Endothelial cell of umbilical vein (primary cell): ENCODE results near the gene RTEL1. TPM values are rescaled to one million over a fixed set of nuclear protein-coding genes. Genes with fewer than 3 reads are reported as not detected.

Source experiments
- BruUV-seq: library from RNA; stranded (reverse); fragments of 400-500 nt; replicated peaks from 2 replicates; lab custom pipeline; 2021; lab: Mats Ljungman, UMichigan
- CTCF ChIA-PET: fragments of 300-600, 350-600 bp; sonication (Branson Sonifier 250); formaldehyde crosslinking; loops from one replicate; lab custom pipeline; 2021; ENCODE audit warnings: antibody characterized with exemption, inconsistent platforms; lab: Charles Lee
- POLR2A ChIA-PET: fragments of 300-600, 350-600 bp; sonication (Branson Sonifier 250); formaldehyde crosslinking; loops from one replicate; lab custom pipeline; 2021; ENCODE audit warnings: antibody characterized with exemption, inconsistent platforms; lab: Charles Lee
- DNase-seq: peaks from one replicate; pipeline ENCODE4 v3.0.0-alpha.2; 2011; ENCODE audit warnings: low read depth, low spot score
- FAIRE-seq: peaks from 2 replicates; lab custom pipeline; 2011; peaks lifted over from hg19 to GRCh38; lab: Jason Lieb, UNC
- H2AFZ ChIP-seq: 2 replicates; pipeline ENCODE4 v1.6.0; 2012; ENCODE audit warnings: low read depth, low read length, control low read depth, inconsistent platforms
- H3K27ac ChIP-seq: 2 replicates; pipeline ENCODE4 v1.5.1; 2011; ENCODE audit warnings: low read depth, mild to moderate bottlenecking, control low read depth, low read length, moderate library complexity; ENCODE audit not compliant: insufficient read depth
- H3K27me3 ChIP-seq, 2 experiments: 2 replicates each; pipeline versions ENCODE4 v1.6.0 to v1.6.1; 2011; ENCODE audit warnings: low read length in 2 of 2, mixed read lengths in 1 of 2; ENCODE audit not compliant: control insufficient read depth in 2 of 2, insufficient read depth in 2 of 2
- H3K36me3 ChIP-seq, 2 experiments: 2 replicates in 1 of 2; 3 replicates in 1 of 2; pipeline ENCODE4 v1.5.1; 2011; ENCODE audit warnings: low read length in 2 of 2, mild to moderate bottlenecking in 1 of 2, moderate library complexity in 1 of 2; ENCODE audit not compliant: control insufficient read depth in 2 of 2, insufficient read depth in 2 of 2; ENCODE audit errors: extremely low read depth in 1 of 2
- H3K4me1 ChIP-seq: 3 replicates; pipeline ENCODE4 v1.5.1; 2011; ENCODE audit warnings: mild to moderate bottlenecking, low read length; ENCODE audit not compliant: control insufficient read depth, insufficient read depth; ENCODE audit errors: extremely low read depth
- H3K4me2 ChIP-seq: 2 replicates; pipeline ENCODE4 v1.6.1; 2011; ENCODE audit warnings: low read length, control low read depth, mixed read lengths; ENCODE audit not compliant: insufficient read depth
- H3K4me3 ChIP-seq, 3 experiments: fragments of 200-600 bp in 1 of 3; sonication (generic), shearing (Covaris generic) in 1 of 3; replicated peaks in 1 of 3; 2 replicates each; pipeline ENCODE4 v1.5.1; 2011 to 2016; ENCODE audit warnings: control low read depth in 3 of 3, low read length in 3 of 3, mild to moderate bottlenecking in 2 of 3, inconsistent platforms in 1 of 3, low read depth in 1 of 3, moderate library complexity in 1 of 3; ENCODE audit not compliant: insufficient read depth in 1 of 3
- H3K79me2 ChIP-seq: 2 replicates; pipeline ENCODE4 v1.6.0; 2012; ENCODE audit warnings: low read length, inconsistent platforms; ENCODE audit not compliant: control insufficient read depth, insufficient read depth
- H3K9ac ChIP-seq: replicated peaks from 2 replicates; pipeline ENCODE3; 2011; ENCODE audit warnings: low read length, control low read depth; ENCODE audit not compliant: insufficient read depth; ENCODE audit errors: extremely low read depth
- H3K9me1 ChIP-seq: replicated peaks from 3 replicates; pipeline ENCODE4 v1.6.0; 2011; ENCODE audit warnings: mild to moderate bottlenecking, low read length; ENCODE audit not compliant: control insufficient read depth, insufficient read depth; ENCODE audit errors: extremely low read depth
- H3K9me3 ChIP-seq: replicated peaks from 2 replicates; pipeline ENCODE4 v1.5.1; 2012; ENCODE audit warnings: low read length, inconsistent platforms; ENCODE audit not compliant: control insufficient read depth, insufficient read depth
- H4K20me1 ChIP-seq: replicated peaks from 2 replicates; pipeline ENCODE3; 2011; ENCODE audit warnings: mild to moderate bottlenecking, low read length; ENCODE audit not compliant: control insufficient read depth, insufficient read depth; ENCODE audit errors: extremely low read depth
- EZH2 ChIP-seq: IDR thresholded peaks from 2 replicates; pipeline ENCODE4 v1.6.1; 2012; ENCODE audit warnings: borderline replicate concordance, low read depth, mild to moderate bottlenecking, moderate library complexity, low read length, inconsistent platforms; ENCODE audit not compliant: severe bottlenecking
- FOS ChIP-seq: IDR thresholded peaks from 2 replicates; pipeline ENCODE4 v1.6.1; 2011; ENCODE audit warnings: mild to moderate bottlenecking, low read length, moderate library complexity, borderline replicate concordance; ENCODE audit not compliant: insufficient read depth
- GATA2 ChIP-seq: IDR thresholded peaks from 2 replicates; pipeline ENCODE4 v1.7.0; 2011; ENCODE audit warnings: low read depth, mild to moderate bottlenecking, moderate library complexity, mixed read lengths, low read length; ENCODE audit not compliant: insufficient read length, insufficient read depth
- JUN ChIP-seq: IDR thresholded peaks from 2 replicates; pipeline ENCODE4 v1.6.1; 2011; ENCODE audit warnings: borderline replicate concordance, low read depth; ENCODE audit not compliant: insufficient read length, insufficient read depth
- MAX ChIP-seq: IDR thresholded peaks from 2 replicates; pipeline ENCODE4 v1.6.1; 2011; ENCODE audit not compliant: insufficient read depth, insufficient read length
- MYC ChIP-seq: IDR thresholded peaks from one replicate; pipeline ENCODE4 v1.6.1; 2011; ENCODE audit warnings: mild to moderate bottlenecking, low read depth, low read length
- POLR2A ChIP-seq: IDR thresholded peaks from 2 replicates; pipeline ENCODE4 v1.6.1; 2012; ENCODE audit warnings: low read depth, mild to moderate bottlenecking, control low read depth, low read length
- POLR2AphosphoS5 ChIP-seq: IDR thresholded peaks from 2 replicates; pipeline ENCODE4 v1.6.1; 2012; ENCODE audit warnings: low read depth, mild to moderate bottlenecking, control low read depth, low read length, moderate library complexity; ENCODE audit not compliant: insufficient read depth
- dilution Hi-C: fragments of 300-500 bp; cut with MboI; formaldehyde crosslinking; loops from one replicate; pipeline ENCODE4 v1.15.0; 2019; ENCODE audit warnings: low sequenced_read_pairs; ENCODE audit not compliant: extremely low pct_ligation_motif_present
- intact Hi-C: fragments of 100-400 bp; cut with micrococcal nuclease; formaldehyde crosslinking; loops from one replicate; pipeline ENCODE4 v1.10.0; 2022
- polyA plus RNA-seq, 4 experiments: library from polyadenylated mRNA; depleted of rRNA in 3 of 4; stranded (reverse) in 3 of 4; unstranded in 1 of 4; fragments of >200 nt; gene quantifications; 2 replicates each; pipeline versions ENCODE4 v1.2.1 to v1.2.3, GENCODE V29; 2011 to 2012; ENCODE audit warnings: missing spikeins in 1 of 4
- total RNA-seq: library from RNA; stranded (reverse); gene quantifications from 2 replicates; pipeline ENCODE4 v1.2.3, GENCODE V29; 2021
- TF ChIP-seq, protein P1 (sequence below), 2 donors: IDR thresholded peaks; 1 replicate in 1 of 2; 2 replicates in 1 of 2; pipeline ENCODE4 v1.5.1; 2011; ENCODE audit warnings: low read length in 2 of 2, mild to moderate bottlenecking in 2 of 2, moderate library complexity in 2 of 2, control low read depth in 1 of 2, inconsistent platforms in 1 of 2, low read depth in 1 of 2; ENCODE audit not compliant: insufficient read depth in 1 of 2; ENCODE audit errors: extremely low read depth in 1 of 2

RTEL1 gene
- total and polyA plus RNA-seq, 2 donors (not counting 3 experiments of a cell fraction or from before 2014, with no cell fraction given): 17.0 to 44.9 TPM

DNA sequence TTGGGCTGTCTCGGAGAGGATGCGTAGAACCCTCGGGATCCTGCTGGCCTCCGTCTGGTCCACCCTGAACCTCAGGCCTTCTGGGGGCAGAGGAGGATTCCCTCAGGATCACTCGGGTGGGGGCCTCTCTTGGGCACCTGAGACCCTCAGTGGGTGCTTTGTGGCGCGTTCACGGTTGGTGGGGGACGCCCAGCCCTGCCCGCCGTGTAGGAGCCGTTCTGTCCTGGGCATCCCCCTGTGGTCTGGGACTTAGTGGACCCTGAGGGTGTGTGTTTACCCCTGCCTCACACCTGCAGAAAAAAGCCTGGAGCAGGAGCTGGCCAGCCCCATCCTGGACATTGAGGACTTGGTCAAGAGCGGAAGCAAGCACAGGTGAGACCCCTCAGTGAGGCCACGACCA is 7.6 kb downstream of the RTEL1 start:
- no peak overlapping the region for H3K4me3 ChIP-seq
- dilution Hi-C loops: no loop called here

More for the DNA sequence above, 7.6 kb downstream of the RTEL1 start:
- TF ChIP-seq JUN (no peak), POLR2A (no peak), MAX (no peak), FOS (no peak), EZH2 (no peak), GATA2 (no peak), POLR2AphosphoS5 (no peak), MYC (no peak)
- TF ChIP-seq, protein P1, sequence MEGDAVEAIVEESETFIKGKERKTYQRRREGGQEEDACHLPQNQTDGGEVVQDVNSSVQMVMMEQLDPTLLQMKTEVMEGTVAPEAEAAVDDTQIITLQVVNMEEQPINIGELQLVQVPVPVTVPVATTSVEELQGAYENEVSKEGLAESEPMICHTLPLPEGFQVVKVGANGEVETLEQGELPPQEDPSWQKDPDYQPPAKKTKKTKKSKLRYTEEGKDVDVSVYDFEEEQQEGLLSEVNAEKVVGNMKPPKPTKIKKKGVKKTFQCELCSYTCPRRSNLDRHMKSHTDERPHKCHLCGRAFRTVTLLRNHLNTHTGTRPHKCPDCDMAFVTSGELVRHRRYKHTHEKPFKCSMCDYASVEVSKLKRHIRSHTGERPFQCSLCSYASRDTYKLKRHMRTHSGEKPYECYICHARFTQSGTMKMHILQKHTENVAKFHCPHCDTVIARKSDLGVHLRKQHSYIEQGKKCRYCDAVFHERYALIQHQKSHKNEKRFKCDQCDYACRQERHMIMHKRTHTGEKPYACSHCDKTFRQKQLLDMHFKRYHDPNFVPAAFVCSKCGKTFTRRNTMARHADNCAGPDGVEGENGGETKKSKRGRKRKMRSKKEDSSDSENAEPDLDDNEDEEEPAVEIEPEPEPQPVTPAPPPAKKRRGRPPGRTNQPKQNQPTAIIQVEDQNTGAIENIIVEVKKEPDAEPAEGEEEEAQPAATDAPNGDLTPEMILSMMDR (IDR thresholded peaks at IDR 0.05; ENCODE audit: extremely low read depth in 1 of 2, insufficient read depth in 1 of 2, low read depth in 1 of 2, low read length in 2 of 2): no peak
- no peak for DNase-seq
- ChIA-PET POLR2A (interaction anchor here (0.9 kb wide), 1 partner anchor 33 kb away, joined by 3 read pairs; no protein-coding TSS in a partner anchor), CTCF (interaction anchor here (1.2 to 1.4 kb wide), 3 partner anchors 12 to 21 kb away, joined by 3 read pairs; partner anchors contain the start of gene STMN3)
- Histone ChIP-seq H3K36me3 (peaks cover 2 to 40% of the 10 kb centered on the region in 2 experiments), H2AFZ (no peak overlapping the region), H3K79me2 (peaks cover 6% of the 10 kb centered on the region), H3K27ac (no peak overlapping the region), H4K20me1 (no peaks in the 10 kb centered on the region), H3K9ac (no peak overlapping the region), H3K27me3 (no peaks in the 10 kb centered on the region), H3K4me1 (no peaks in the 10 kb centered on the region), H3K4me2 (no peak overlapping the region), H3K9me3 (no peaks in the 10 kb centered on the region), H3K9me1 (no peaks in the 10 kb centered on the region)
- intact Hi-C loops: no loop called here
- FAIRE-seq: no peak
- no TSS peak for BruUV-seq
